HPDE6-E6E7 (cell line): ENCODE data around the gene PSMG1.
"Not testable (repeated sequence)": the region's sequence is repeated elsewhere in the genome, so short reads cannot be mapped to it uniquely, and the experiment has no call there.

Experiments
- DNase-seq: peaks from one replicate; pipeline ENCODE4 v3.0.0; 2011; ENCODE audit warnings: missing footprints; ENCODE audit errors: extremely low spot score

PSMG1 gene

DNA sequence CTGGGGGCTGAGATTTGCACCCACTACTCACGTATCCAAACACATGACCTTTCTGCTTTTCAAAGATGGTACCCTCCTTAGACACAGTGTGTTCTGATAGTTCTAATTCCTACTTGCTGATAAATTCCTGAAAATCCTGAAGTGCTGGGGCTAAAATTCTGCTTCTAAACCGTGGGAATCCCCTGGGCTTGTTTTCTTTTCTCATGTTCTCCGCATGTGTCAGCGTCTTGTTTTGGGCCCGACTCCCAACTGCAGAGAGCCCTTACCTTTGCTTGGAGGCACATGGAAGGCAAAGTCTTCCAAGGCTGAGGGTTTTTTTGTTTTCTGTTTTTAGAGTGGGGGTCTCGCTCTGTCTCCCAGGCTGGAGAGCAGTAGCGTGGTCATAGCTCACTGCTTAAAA lies 27.2 kb downstream of the PSMG1 start:
- no peak for DNase-seq

DNA sequence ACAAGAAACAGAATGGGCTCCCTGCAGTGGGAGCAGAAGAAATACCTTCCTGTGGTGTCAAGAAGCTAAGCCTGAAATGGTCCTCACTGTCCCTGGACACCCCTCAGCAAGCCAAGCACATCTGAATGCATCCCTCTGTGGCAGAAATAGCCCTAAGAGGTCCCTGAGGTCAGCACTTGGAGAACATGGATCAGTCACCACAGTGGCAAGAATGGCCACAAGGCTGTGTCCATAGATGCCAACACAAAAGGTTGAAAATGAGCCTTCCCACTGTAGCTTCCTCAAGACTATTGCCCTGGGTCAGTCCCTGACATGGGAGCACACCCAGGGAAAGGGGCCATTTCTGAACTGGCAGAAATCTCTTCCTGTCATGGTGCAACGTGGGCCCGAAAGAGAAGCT lies 27.7 kb downstream of the PSMG1 start:
- no peak for DNase-seq

DNA sequence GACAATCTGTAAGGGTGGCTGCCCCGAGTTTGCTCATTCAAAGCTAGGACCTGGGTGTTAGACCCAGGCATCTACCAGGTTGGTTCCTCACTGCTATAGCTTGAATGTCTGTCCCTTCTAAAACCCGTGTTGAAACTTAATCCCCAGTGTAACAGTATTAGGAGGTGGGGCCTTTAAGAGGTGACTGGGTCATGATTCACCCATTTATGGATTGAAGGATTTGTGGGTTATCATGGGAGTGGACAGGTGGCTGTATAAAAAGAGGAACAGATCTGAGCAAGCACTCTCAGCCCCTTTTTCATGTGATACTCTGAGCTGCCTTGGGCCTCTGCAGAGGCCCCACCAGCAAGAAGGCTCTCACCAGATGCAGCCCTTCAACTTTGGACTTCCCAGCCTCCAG lies 29.4 kb downstream of the PSMG1 start:
- DNase-seq: no peak

DNA sequence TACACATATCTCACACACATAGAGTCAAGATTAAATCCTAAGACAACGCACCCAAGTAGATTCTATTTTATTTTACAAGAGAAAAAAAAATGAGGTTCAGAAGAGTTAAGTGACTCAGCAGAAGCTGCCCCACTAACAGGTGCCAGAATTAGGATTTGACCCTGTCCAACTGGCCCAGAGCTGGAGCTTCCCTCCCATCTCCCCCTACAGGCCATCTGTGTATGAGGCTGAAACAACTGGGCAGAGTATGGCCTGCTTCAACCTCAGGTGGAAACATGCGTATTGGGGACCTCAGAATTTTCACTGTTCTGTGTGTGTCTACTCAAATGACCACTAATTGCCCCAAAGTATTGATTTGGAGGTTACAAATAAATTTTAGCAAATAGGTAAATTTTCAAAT lies 29.9 kb downstream of the PSMG1 start:
- DNase-seq: no peak

DNA sequence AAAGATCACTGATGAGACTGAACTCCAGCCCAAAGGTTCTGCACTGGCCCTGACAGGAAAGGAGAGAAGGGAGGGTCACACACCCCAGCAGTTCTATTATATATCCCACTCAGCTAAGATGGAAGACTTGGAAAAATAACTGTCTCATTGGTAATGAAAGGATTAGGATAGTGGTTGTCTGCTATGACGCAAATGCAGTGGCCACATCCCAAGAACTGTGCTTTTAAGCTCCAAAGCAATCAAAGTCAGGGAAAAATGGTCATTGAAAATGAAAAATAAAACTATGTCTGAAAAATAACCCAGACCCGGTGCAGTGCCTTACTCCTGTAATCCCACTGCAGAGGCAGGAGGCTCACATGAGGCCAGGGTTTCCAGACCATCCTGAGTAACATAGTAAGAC lies 31.0 kb downstream of the PSMG1 start:
- no peak for DNase-seq

DNA sequence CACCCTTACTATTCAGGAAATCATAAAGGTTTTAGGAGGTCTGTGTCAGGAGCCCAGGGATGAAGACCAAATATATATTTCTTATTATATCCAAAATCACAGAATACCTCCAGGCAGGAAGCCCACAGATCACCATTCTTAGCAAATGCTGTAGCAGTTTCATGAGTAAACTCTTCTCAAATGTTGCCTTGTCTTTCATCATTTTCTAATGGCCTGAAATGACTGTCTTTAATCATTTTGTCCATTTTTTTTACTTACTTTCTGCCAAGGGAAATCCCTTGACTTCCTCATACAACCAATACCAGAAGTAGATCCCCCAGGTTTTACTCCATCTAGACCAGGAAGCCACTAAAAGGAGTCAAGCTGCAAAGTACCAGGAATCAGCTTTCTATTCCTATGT lies 32.4 kb downstream of the PSMG1 start:
- DNase-seq: no peak

DNA sequence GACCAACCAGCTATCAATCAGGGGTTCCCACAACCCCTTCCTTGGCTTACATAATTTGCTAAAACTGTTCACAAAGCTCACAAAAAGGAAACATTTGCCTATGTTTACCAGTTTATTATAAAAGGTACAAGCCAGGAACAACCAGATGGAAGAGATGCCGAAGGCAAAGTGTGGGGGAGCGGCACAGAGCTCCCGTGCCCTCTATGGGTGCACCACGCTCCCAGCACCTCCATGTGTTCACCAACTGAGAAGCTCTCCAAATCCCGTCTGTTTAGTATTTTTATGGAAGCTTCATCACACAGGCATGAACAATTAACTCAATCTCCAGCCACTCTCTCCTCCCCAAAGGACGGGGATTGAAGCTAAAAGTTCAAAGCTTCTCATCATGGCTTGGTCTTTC lies 32.9 kb downstream of the PSMG1 start:
- no peak for DNase-seq

DNA sequence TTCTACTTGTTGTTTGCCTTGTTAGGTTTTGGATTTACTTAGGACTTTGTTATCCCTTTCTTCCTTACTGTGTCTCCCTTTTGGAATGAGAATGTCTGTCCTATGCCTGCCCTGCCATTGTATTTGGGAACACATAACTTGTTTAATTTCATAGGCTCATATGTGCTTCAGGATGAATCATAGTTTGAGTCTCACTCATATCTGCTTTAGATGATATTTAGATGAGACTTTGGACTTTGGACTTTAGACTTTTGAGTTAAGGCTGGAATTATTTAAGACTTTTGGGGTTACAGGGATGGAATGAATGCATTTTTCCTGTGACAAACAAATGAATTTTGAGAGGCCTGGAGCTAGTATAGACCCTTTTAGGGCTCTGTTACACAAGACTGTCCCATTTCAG lies 33.4 kb downstream of the PSMG1 start:
- DNase-seq: no peak

DNA sequence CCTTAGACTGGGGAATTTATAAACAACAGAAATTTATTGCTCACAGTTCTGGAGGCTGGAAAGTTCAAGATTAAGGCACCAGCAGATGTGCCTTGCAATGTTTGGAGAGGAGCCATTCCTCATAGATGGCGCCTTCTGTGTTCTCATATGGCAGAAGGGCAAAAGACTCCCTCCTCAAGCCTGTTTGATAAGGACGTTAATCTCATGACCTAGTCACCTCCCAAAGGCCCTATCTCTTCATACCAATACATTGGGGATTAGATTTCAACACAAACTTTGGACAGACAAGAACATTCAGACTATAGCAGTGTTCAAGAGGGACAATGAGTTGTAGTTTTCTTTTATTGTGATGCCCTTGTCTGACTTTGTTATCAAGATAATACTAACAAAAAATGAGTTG lies 34.3 kb downstream of the PSMG1 start:
- DNase-seq: no peak

DNA sequence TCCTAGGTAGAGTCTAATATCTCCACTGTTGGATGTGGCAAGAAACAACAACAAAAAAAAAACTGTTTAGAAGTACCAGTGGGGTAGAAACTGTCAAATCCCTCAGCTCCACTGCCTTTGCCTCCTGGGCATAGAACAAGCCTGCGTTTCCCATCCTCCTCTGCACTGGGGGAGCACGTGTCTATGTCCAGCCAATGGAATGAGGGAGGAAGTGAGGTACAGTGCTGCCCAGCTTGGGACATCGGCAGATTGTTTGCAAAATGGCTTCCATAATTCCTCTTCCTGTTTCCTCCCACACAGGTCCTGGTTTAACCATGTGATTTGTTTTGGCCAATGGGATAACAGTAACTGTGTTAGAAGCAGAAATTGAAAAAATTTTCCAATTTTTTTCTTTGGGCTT lies 39.1 kb downstream of the PSMG1 start:
- no peak for DNase-seq

DNA sequence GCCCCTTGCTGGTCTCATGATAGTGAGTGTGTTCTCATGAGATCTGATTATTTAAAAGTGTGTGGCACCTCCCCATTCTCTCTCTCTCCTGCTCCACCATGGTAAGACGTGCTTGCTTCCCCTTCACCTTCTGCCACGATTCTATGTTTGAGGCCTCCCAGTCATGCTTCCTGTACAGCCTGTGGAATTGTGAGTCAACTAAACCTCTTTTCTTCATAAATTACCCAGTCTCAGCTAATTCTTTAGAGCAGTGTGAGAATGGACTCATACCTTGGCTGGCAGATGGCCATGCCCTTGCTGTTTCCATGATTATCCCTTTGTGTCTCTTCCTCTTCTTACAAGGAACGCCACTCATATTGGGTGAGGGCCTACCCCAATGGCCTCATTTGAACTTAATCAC lies 40.3 kb downstream of the PSMG1 start:
- no peak for DNase-seq

DNA sequence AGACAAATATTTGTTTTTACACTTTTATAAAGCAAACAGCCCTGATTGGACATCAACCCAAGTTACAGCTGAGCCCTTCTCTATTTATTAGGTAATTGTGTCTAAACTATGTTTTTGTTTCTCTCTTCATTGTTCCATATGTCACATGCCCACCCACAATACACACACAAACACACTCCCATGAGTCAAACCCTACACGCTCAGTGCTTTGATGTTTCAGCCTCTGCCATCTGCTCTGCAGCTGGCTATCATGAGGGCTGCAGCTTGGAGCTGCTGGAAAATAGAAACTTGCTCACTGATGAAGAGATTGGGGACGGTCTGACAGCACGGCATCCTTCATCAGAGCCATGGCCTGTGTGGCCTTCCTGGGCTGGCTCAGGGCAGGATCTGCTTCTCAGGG lies 41.7 kb downstream of the PSMG1 start:
- no peak for DNase-seq

DNA sequence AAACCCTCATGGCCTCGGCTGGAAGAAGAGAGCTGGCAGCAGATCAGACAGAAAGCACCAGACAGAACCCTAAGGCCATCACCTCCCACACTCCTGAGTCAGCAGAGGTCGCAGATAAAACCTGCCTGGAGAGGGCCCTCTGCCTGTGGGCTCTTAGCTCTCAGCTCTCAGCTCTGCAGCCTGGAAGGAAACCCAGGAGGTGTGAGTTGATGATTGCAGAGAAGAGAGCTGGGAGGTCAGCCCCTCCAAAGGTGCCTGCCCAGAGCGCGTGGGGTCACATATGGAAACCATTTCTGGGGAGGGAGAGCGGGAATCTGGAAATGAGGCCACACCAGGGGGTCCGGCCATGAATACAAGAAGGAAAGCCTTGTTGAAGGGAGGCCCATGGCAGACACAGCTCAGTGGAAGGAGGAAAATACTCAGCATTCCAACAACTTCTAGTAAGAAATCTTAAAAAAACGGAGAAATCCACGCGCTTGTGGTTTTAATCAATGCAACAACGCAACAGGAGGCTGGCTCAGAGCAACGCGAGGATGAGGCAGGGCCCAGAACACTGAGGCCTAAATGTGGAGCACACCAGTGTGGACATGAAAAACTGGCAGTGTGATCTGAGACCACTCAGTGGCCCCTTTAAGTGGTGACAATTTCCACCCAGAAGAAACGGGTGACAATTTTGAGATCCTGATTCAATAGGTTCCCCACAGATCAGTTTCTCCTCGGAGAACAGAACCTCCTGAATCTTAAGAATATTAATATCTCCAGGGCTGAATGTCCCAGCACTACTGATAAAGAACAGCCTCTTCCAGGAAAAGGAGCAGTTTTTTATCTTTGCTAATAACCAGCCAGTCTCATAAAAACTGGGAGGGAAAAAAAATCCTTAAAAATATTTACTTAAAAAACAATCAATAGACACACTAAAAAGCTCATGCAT lies 45.7 kb downstream of the PSMG1 start:
- DNase-seq: peak; percentile 38

DNA sequence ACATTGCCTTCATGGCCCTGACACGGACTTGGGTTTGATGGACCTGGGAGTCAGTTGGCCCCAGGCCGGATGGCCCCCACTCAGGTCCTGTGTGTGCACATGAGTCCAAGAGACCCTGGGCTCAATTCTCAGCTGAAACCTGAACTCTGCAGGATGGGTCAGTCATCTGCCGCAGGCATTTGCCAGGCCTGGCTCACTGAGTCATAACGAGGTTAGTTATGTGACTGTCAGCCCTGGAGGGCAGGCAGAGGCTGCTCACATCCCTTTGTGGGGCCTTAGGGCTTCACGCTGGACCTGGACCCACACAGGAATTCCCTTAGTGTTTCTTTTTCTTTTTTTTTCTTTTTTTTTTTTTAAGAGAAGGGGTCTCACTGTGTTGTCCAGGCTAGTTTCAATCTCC lies 46.5 kb downstream of the PSMG1 start:
- peak; percentile 63 for DNase-seq

DNA sequence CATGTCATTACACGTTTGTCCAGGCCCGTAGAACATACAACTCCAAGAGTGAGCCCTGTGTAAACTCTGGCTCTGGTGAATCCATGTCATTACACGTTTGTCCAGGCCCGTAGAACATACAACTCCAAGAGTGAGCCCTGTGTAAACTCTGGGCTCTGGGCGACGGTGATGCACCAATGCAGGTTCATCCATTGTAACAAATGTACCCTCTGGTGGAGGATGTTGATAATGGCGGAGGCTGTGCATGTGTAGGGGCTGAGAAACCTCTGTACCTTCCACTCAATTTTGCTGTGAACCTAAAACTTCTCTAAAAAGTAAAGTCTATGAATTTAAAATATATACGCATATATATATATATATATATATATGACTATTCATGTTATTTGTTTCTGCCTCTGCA lies 47.1 kb downstream of the PSMG1 start:
- not testable (repeated sequence) for DNase-seq

DNA sequence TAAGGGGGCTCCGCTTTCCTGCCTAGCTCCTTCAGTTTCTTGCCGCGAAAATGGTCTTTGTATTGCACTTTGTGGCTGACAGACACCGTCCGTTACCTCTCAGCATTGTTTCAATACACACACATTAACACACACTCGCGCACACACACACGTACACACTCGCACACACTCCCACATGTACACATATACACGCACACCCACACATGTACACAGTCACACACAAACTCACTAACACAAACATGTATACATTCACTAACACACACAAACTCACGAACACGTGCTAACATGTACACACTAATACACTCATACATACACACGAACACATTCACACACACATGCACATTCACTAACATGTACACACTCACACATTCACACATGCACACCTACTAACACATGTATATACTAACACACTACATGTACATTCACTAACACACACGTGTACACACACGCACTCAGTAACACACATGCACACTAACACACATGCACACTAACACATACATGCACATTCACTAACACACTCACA lies 48.9 kb downstream of the PSMG1 start:
- no peak for DNase-seq

DNA sequence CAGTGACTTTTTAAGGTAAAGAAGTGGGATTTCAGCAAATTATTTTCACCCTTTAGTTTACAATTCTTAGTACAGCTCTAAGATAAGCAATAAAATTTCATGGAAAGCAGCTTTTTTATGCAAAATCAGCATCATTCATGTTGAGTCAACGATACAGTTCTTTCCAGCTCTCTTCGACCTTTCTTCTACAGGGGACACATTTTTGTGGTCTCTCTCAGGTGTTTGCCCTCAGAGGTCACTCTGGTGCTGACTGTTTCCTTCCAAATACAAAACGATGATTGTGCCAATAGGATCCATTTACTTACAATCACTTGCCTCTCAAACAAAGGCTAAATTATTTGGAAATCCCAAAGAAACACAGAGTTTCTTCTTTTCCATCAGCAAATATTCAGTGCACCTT lies 51.0 kb downstream of the PSMG1 start:
- DNase-seq: no peak

DNA sequence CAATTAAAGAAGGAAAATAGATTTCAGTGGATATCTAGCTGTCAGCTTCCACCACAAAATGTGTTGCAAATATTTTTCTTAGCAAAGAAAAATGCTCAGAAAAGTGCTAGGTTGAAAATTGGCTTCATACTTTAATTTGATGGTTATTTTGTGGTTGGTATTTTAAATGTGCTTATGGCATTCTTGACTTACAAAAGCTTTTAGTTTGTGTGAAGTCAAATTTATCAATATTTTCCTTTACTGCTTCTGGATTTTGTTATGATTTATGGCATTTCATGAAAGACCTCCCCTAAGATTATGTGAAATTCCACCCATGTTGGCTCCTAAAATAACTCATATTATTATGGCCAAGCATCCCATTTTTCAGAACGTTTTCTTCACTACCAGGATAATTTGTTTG lies 51.5 kb downstream of the PSMG1 start:
- DNase-seq: no peak

DNA sequence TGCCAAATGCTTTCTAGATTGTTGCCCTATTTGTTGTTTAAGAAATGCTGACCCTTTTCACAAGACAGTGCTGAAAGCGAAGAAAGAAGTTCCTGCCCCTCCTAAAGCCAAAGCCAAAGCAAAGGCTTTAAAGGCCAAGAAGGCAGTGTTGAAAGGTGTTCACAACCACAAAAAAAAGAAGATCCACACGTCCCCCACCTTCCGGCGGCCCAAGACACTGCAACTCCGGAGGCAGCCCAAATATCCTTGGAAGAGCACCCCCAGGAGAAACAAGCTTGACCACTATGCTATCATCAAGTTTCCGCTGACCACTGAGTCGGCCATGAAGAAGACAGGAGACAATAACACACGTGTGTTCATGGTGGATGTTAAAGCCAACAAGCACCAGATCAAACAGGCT lies 55.7 kb downstream of the PSMG1 start:
- DNase-seq: no peak

DNA sequence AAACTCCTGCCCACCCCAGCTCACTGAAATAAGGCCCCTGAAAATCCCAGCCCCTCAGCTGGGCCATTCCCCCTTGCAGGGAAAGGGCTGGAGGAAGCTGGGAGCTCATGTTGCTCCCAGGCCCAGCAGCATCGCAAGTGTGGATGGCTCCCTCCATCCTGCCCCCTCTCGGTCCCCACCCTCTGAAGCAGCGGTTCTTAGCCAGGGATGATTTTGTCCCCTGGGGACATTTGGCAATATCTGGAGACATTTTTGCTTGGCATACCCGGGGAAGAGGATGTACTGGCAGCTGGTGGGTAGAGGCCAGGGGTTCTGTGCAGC lies 56.8 kb downstream of the PSMG1 start:
- DNase-seq: no peak

DNA sequence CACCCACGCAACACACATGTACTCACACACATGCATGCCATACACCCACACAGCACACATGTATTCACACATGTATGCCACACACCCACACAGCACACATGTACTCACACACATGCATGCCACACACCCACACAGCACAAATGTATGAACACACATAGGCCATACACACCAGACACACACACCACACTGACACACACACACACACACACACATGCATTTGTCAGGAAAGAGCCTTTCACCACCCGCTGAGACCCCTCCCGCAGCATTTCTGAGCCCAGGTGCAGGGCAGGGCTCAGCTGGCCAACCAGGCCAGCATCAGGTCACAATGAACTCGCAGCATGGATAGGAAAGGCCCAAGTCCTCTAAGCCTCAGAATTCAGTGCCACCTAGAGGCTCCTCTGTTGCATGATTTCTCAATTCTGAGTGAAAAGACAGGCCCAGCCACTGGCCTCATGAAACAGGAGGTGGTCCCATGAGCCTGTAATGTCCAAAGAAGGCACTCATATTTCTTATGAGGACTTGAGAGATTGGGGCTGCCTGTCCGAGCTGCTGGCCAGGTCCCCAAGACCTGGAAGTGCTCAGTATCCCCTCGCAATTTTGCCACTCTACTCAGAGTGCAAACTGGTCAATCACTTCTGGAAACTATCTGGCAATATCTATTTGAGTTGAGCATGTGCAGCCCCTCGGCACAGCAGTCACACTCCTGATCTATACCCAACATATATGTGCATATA lies 57.3 kb downstream of the PSMG1 start:
- peak; percentile 69 for DNase-seq
